GF-D8 (cell line): ENCODE measurements around the gene IL12B.
"Not testable (repeated sequence)": the region's sequence is repeated elsewhere in the genome, so short reads cannot be mapped to it uniquely, and the experiment has no call there.

Experiments used
- DNase-seq: peaks from one replicate; lab custom pipeline; 2025; lab: John Stamatoyannopoulos, UW

The IL12B gene

GRCh38 chr5:159290741-159291140 lies 39.5 kb downstream of the IL12B start:
- no peak for DNase-seq

DNA sequence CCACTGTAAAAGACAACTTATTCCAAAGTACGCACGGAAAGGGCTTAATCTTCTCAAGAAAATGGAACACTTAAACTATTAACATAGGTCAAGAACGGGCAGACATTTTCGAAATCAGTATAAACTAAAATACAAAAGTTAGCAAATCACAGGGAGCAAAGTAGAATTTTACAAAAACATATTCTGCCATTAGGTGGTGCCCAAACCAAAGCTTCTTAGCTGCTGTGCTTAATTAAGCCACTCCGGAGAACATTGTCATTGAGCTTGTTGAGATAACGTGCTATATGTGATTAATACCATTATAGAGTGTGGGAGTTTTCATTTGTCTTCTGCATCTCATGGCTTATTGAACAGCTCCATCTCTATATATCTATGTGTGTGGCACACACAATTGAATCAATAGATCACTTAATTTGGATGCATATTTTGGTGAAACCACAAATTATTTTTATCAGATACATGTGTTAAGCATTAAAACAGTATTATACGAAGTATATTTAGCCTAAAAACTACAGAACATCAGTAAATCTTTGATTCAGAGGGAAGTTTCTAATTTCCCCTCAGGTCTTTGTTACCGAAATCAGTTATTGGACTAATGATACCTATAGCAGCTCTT lies 43.8 kb downstream of the IL12B start:
- no peak for DNase-seq

DNA sequence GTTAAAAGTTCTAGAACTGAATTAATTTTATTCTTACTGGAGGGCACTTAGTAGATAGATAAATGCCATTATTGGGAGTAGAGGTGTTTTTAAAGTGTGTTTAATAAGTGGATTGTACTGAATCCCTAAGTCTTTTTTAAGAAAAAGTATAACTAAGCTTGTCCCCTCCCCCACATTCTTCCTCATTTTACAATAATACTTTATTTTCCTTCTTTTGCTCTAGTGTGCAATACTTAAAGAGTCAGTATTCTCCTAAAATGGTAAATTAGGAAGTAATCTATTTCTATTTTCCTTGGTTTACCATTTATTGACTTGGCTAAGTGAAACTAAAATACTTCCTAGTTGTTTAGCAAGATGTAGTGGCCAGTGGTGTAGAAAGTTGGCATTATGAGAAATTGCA lies 55.6 kb downstream of the IL12B start:
- DNase-seq: no peak

DNA sequence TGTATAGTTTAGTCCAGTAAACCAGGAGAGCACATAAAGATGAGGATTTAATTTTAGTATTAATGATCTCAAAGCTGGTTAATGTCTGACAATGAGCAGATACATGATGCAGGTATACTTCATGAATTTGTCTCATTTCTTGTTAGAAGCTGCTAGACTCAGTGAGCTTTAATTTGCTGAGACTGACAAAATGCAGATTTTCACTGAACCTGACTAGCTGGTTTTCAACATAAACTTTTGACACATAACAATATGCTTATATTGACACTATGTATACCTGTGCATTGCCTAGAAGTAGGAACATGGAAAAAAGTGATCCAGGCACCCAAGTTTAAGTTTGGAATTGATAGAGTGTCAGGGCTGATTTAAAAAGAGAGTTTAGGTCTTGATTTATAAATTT lies 56.4 kb downstream of the IL12B start:
- DNase-seq: no peak

- DNase-seq: no peak
Observed at GRCh38 chr5:159269723-159270122, 60.6 kb downstream of the IL12B start.

GRCh38 chr5:159266764-159267163 lies 63.5 kb downstream of the IL12B start:
- DNase-seq: not testable (repeated sequence)
